SK-N-SH treated with all-trans-retinoic acid at 6 μM for 48 hours (cell line): Measurements from ENCODE around the gene PIM1.

Source experiments
- ARNTL ChIP-seq: fragments of 450-650 bp; formaldehyde crosslinking; IDR thresholded peaks from 2 replicates; pipeline ENCODE4 v1.5.0; 2020; ENCODE audit warnings: low read depth, mild to moderate bottlenecking, moderate library complexity, borderline replicate concordance
- BACH2 ChIP-seq: fragments of 250-450 bp; sonication (Bioruptor Pico); IDR thresholded peaks from 2 replicates; pipeline ENCODE4 v1.9.0; 2021; ENCODE audit warnings: mild to moderate bottlenecking, borderline replicate concordance
- ESRRG ChIP-seq: fragments of 250-450 bp; sonication (Bioruptor Pico); IDR thresholded peaks from 2 replicates; pipeline ENCODE4 v1.6.1; 2021; ENCODE audit warnings: mild to moderate bottlenecking
- GLIS3 ChIP-seq: fragments of 250-450 bp; sonication (Bioruptor Pico); IDR thresholded peaks from 2 replicates; pipeline ENCODE4 v1.5.0; 2020; ENCODE audit warnings: mild to moderate bottlenecking, moderate library complexity
- ISL1 ChIP-seq: fragments of 250-450 bp; sonication (Bioruptor Pico); IDR thresholded peaks from 2 replicates; pipeline ENCODE4 v2.1.2; 2022; ENCODE audit warnings: mild to moderate bottlenecking, moderate library complexity
- RARB ChIP-seq: fragments of 250-450 bp; sonication (Bioruptor Pico); IDR thresholded peaks from 2 replicates; pipeline ENCODE4 v1.8.0; 2021; ENCODE audit warnings: mild to moderate bottlenecking, moderate library complexity

GRCh38 chr6:37170273-37171200, 585 bp downstream of the PIM1 start:
- TF ChIP-seq GLIS3 (CRISPR knock-in tag) (no peak), ESRRG (CRISPR knock-in tag) (no peak), ARNTL (no peak), ISL1 (CRISPR knock-in tag) (no peak), BACH2 (no peak), RARB (no peak)
